ENCODE results near the gene ATOSB.

DNA sequence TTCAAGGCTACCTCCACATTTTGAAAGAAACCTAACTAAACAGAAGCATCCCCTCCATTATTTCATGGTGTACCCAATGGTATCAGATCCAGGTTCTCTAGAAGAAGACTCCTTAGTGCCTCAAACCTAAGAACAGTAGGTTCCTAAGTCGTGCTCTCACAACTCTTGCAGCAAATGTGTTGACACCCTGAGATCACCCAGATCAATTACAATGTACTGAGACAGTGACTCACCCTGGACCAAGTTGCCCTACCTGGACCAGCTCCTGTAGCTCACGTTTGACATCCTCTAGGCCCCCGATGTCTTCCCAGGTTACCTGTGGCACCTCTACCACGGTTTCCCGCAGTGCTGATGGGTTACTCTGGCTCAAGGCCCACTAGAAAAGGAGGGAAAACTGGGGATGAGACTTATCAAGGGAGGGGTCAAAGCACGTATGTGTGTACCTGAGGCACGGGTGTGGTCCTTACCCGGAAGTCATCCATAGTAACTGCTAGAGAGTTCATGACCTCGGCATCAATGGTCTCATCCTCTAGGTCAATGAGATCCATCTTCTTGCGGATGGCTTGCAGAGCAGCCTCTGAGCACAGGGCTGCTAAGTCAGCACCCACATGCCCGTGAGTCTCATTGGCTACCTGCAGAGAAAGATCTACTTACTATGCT is 55.0 kb downstream of the ATOSB start:
- TF ChIP-seq, protein P1, sequence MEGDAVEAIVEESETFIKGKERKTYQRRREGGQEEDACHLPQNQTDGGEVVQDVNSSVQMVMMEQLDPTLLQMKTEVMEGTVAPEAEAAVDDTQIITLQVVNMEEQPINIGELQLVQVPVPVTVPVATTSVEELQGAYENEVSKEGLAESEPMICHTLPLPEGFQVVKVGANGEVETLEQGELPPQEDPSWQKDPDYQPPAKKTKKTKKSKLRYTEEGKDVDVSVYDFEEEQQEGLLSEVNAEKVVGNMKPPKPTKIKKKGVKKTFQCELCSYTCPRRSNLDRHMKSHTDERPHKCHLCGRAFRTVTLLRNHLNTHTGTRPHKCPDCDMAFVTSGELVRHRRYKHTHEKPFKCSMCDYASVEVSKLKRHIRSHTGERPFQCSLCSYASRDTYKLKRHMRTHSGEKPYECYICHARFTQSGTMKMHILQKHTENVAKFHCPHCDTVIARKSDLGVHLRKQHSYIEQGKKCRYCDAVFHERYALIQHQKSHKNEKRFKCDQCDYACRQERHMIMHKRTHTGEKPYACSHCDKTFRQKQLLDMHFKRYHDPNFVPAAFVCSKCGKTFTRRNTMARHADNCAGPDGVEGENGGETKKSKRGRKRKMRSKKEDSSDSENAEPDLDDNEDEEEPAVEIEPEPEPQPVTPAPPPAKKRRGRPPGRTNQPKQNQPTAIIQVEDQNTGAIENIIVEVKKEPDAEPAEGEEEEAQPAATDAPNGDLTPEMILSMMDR (IDR thresholded peaks at IDR 0.05; ENCODE audit: control extremely low read depth in 1 of 3, insufficient read depth in 1 of 3, low read depth in 1 of 3, low read length in 3 of 3) = no peak
- no peak; the same call in 1 of the 2 replicates for TF ChIP-seq POLR2AphosphoS5 (IDR thresholded peaks at IDR 0.05; ENCODE audit: low read depth, low read length)
- TF ChIP-seq RFX5 (IDR thresholded peaks at IDR 0.05; ENCODE audit: borderline replicate concordance, low read depth, low read length) = no peak
- TF ChIP-seq SUZ12 (IDR thresholded peaks at IDR 0.05; ENCODE audit: low read length) = no peak
- no peak for TF ChIP-seq USF2 (IDR thresholded peaks at IDR 0.05; ENCODE audit: low read length)
- TF ChIP-seq SAP30 (IDR thresholded peaks at IDR 0.05; ENCODE audit: insufficient read depth, insufficient replicate concordance, low read length) = no peak
- TF ChIP-seq YY1 (IDR thresholded peaks at IDR 0.05; ENCODE audit: low read depth, low read length) = no peak
- TF ChIP-seq POLR2A (IDR thresholded peaks at IDR 0.05; ENCODE audit: control extremely low read depth in 1 of 2, low read depth in 2 of 2, low read length in 2 of 2) = no peak; a peak in 1 of 3 replicates
- TF ChIP-seq EZH2 (IDR thresholded peaks at IDR 0.05; ENCODE audit: low read depth, low read length, severe bottlenecking) = no peak
- no peak for TF ChIP-seq MAFK (IDR thresholded peaks at IDR 0.05; ENCODE audit: low read depth, low read length)
- TF ChIP-seq RAD21 (IDR thresholded peaks at IDR 0.05 in 1 of 2, conservative IDR thresholded peaks at IDR 0.05 in 1 of 2; ENCODE audit: low read depth in 2 of 2, low read length in 2 of 2) = no peak
- no peak for TF ChIP-seq TCF12 (IDR thresholded peaks at IDR 0.05; ENCODE audit: low read depth, low read length)
- TF ChIP-seq CREB1 (IDR thresholded peaks at IDR 0.05) = no peak

Measured in H1 (cell line).